NCI-H2196 treated with DMSO at 0.1 percent for 48 hours (cell line): Measurements from ENCODE around the gene GET4.
"Not testable (repeated sequence)": the region's sequence is repeated elsewhere in the genome, so short reads cannot be mapped to it uniquely, and the experiment has no call there.

Source experiments
- DNase-seq: peaks from one replicate; lab custom pipeline; 2025; ENCODE audit not compliant: unreplicated experiment; lab: John Stamatoyannopoulos, UW

The GET4 gene

DNA sequence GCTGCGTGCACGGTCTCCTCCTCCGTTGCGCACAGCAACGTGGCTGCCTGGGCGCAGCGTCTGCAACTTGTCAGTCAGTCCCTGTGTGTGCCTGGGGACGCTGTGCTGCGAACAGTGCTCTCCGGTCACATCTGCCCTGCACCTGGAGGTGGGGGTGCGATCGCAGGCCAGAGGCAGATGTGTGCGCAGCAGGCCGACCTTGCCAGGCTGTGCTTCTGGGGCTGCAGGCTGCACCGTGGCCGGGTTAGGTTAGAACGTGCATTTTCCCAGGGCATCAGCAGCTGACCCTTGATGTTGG is 8.2 kb upstream of the GET4 start:
- no peak for DNase-seq

DNA sequence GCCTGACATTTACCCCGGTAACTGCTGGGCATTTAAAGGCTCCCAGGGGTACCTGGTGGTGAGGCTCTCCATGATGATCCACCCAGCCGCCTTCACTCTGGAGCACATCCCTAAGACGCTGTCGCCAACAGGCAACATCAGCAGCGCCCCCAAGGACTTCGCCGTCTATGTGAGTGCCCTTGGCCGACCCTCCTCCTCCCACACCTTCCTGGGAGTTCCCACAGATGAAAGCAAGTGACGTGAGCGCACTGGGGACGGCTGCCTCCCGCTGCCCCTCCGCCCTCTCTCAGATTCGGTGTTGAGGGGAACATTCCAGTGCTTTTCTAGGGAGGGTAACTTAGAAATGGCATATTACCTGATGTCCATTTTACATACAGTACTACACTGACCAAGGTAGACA is 7.0 kb upstream of the GET4 start:
- no peak for DNase-seq

DNA sequence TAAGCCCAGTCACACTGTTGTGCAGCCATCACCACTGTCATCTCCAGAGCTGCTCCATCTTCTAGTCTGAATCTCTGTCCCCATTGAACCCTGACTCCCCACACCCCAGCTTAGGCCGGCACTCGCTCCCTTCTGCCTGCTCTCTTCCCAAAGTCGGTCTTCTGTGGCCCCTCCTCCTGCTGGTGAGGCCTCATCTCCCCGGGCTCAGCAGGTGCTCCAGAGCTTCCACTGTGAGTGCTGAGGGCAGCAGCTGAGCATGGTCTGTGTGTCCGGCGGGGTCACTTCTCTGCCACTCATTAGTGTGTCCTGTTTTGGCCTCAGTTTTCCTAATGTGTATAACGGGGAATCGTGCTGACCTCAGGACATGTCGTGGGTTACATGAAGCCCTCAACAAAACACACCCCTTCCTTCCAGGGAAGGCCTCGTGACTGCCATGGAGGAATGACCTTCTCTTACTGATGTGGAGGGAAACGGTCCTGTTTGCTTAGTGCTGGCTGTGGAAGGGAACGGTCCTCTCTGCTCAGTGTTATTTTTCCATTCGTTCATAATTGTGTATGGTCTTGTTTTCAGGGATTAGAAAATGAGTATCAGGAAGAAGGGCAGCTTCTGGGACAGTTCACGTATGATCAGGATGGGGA is 4.3 kb upstream of the GET4 start:
- no peak for DNase-seq

DNA sequence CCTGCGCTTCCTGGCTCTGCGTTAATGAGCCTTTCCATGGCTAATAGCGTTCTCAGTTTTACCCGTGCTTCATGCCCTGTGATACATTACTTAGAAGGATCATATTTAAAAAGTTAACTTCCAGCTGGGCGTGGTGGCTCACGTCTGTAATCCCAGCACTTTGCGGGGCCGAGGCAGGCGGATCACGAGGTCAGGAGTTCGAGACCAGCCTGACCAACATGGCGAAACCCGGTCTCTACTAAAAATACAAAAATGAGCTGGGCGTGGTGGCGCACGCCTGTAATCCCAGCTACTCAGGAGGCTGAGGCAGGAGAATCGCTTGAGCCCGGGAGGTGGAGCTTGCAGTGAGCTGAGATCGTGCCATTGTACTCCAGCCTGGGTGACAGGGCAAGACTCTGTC is 3.7 kb upstream of the GET4 start:
- not testable (repeated sequence) for DNase-seq

DNA sequence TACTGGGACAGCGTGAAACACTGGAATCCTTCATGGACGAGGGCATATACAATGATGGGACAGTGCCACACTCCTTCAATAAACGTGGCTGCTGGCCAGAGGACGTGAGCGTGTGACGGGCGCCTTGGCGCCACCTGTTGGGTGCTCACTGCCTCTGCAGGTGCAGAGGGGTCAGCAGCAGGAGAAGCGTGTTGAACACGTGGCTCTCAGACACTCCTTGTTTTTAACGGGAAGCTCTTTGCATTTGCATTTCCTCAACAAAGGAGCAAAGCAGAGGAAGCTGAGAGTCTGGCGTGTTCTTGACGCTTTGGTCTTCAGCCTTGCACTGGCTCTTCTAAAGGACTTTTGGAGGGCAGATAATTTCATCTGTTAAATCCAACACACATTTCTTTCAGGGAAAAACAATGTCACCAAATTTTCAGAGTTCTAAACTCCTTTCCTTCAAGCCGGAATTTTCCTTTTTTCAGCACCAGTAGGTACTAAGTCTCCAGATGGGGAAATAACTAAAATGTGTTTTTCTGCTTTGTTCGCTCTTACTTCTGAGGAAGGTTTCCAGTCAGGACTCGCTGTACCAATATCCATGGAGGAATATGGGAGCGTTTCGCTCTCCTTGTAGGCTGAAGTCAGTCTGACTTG is 2.9 kb upstream of the GET4 start:
- DNase-seq = peak; percentile 73

DNA sequence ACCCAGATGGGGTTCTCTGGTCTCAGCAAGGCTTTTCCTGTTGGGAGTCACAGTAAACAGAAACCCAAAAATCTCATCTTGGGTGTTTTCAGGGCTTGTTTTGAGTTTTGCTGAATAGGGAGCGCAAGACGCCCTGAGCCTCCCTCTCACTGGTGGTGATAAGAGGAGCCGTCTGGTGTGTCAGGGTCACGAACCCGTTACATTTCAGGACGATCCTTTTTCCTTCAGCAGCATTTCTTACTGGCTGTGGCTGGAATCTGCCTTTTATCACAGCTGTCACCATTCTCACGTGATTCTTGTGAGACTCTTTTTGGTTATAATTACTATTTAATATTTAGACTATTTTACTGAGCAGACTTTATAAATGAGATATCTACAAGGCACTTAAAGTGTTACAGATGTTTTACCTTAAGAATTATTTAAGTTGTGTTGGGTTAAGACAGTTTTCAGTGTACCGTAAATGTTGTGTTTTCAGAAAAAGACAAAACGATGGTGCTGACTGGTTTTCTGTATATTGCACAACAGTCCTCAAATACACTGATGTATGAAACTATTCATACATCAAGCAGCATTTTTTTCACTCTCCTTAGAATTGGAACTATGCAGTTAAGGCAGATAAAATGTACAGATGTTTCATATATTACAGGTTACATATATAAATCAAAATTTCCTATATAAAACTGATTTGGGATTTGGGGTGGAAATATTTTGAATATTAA is 2.2 kb upstream of the GET4 start:
- DNase-seq = no peak

DNA sequence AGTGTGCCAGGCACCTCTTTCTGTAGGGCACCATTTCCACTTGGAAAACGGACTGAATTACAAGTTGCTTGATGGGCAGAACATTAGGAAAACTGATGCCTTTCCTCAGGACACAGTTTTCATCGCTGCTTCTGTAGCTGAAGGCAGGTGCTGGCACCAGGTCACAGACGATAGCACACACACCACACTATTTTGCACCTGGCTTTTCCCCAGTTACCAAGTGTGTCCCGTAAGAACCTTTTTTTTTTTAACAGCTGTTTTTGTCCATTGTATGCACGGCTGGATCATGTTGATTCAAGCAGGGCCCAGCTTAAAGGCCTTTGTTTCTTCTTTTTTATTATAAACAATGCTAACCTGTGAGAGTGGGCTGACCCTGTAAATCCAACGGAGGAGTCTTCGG is 1.3 kb upstream of the GET4 start:
- peak; percentile 23 for DNase-seq

DNA sequence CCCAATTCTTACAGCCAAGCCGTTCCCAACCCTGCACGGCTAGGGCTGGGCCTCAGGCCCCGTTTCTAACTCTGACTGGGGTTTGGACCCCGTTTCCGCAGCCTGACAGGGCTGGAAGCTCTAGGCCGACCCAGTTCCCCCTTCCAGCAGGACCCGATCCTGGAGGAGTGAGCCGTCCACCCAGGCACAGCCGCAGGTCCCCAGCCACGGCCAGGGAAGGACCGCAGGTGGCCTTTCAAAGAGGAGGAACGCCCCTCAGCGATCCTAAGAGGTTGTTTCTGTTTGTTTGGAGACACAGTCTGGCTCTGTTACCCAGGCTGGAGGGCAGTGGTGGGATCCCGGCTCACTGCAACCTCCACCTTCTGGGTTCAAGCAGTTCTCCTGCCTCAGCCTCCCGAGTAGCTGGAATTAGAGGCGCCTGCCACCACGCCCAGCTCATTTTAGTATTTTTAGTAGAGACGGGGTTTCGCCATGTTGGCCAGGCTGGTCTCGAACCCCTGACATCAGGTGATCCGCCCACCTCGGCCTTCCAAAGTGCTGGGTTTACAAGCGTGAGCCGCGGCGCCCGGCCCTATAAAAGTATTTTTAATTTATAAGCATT is 778 bp upstream of the GET4 start:
- no peak for DNase-seq

GRCh38 chr7:876972-877311 is 588 bp downstream of the GET4 start:
- no peak for DNase-seq

GRCh38 chr7:877312-878232 is 1.2 kb downstream of the GET4 start:
- DNase-seq = peak; percentile 38

- no peak for DNase-seq
Measured at GRCh38 chr7:879093-879492, 2.7 kb downstream of the GET4 start.

DNA sequence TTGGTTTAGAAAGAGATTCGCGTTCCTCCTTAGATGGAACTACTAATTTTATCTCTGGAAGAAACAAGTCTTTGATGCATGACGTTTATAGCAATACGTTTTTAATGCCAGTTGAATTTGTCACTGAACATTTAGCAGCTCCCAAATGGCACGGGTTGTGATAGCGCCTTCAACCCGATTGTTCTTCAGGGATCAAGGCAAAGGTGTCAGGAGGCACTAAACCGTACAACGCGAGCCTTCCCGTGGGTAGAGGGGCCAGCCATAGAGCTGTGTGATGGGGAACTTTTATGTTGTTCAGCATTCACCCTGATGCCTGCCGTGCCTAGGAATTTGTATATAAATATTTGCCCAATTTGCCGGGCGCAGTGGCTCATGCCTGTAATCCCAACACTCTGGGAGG is 3.4 kb downstream of the GET4 start:
- no peak for DNase-seq

- no peak for DNase-seq
Measured at GRCh38 chr7:880450-880849, 4.1 kb downstream of the GET4 start.

GRCh38 chr7:881441-882234 is 5.3 kb downstream of the GET4 start:
- DNase-seq = no peak

DNA sequence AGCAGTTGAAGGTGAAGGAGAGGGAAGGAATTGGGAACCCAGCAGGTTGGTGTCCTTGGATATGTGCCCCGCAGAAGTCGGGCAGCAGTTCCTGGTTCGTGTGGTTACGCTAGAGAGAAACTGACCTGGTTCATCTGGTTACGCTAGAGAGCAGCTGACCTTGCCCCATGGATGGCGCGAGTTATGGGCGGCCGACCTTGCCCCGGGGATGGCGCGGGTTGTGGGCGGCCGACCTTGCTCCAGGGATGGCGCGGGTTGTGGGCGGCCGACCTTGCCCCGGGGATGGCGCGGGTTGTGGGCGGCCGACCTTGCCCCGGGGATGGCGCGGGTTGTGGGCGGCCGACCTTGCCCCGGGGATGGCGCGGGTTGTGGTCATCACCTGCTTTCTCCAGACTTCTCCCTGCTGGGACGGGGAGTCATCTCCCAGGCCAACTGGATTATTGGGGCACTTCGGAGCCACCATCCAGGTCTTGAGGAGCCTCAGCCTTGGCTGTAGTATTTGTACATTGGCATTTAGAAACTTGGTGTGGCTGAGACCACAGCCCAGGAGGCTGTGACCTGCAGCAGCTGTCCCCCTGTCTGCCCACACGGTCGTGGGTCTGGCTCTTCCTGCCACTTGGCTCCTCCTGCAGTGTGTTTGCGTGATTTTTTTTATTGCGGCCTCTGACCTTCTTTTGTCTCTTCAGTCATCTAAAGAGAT is 6.1 kb downstream of the GET4 start:
- DNase-seq = no peak

DNA sequence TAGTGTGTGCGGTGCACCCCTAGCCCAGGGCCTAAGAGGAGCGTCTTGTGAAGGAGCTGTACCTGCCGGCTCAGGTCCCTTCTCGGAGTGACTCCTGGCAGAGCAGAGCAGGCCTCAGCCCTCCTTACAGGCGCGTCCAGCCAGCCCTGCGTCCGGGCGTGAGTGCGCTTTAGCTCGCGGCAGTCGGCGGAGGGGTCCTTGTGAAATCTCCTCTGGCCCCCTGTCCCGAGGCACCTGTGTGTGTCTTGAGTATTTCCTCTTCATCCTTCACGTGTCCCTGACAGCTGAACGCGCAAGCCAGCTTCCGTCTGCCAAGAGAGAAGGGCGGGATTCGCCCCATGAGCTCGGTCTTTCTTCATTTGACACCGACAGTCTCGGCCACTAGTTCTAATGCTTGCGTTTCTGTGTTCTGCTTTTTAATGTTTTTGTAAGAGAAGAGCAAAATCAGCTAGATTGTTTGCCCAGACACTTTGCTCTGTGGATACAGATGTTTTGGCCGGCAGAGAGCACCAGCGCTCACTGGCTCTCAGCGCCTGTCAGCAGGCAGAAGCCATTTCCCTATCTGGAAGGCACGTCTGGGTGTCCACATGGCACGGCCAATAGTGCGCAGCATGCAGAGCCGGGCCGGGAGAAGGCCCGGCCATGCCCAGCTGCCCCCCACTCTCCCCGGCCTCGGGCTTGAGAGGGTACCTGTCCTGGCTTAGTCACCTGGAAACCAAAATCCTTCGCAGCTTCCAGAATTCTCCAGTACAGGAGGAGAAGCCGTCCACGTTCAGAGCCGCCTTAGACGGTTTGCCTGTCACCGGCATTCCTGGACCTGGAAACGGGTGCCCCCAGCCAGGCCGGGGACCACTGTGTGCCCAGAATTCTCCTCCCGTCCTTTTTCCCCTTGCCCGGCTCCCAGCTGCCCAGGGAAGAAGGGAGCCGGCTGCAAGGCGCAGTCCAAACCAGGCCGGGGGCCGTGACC is 7.0 kb downstream of the GET4 start:
- no peak for DNase-seq

GRCh38 chr7:884191-885003 is 8.0 kb downstream of the GET4 start:
- no peak for DNase-seq
